HAP-1 (cell line): ENCODE measurements around the gene ARHGAP36.

Source experiments
- DNase-seq, 2 experiments: peaks; one replicate each; pipeline ENCODE4 v3.0.0-alpha.2; 2016 to 2020; ENCODE audit warnings: low spot score in 2 of 2
- H3K27me3 ChIP-seq: fragments of 250-450 bp; sonication (Bioruptor Pico); 2 replicates; pipeline ENCODE4 v1.5.1; 2020; ENCODE audit warnings: low read depth, mild to moderate bottlenecking, moderate library complexity
- H3K36me3 ChIP-seq: fragments of 250-450 bp; sonication (Bioruptor Pico); replicated peaks from 2 replicates; pipeline ENCODE4 v1.5.1; 2020; ENCODE audit warnings: mild to moderate bottlenecking
- H3K4me1 ChIP-seq: fragments of 250-450 bp; sonication (Bioruptor Pico); 2 replicates; pipeline ENCODE4 v1.5.1; 2020; ENCODE audit warnings: mild to moderate bottlenecking
- H3K4me3 ChIP-seq: fragments of 250-450 bp; sonication (Bioruptor Pico); 2 replicates; pipeline ENCODE4 v1.5.1; 2020; ENCODE audit warnings: mild to moderate bottlenecking, moderate library complexity
- H3K9me3 ChIP-seq: fragments of 250-450 bp; sonication (Bioruptor Pico); 2 replicates; pipeline ENCODE4 v1.5.1; 2020; ENCODE audit warnings: mild to moderate bottlenecking, moderate library complexity
- in situ Hi-C: fragments of 300-500 bp; cut with MboI; formaldehyde crosslinking; loops from 3 replicates; pipeline ENCODE4 v1.14.3; 2020; ENCODE audit warnings: low sequenced_read_pairs, inconsistent platforms, mixed read lengths

Gene ARHGAP36

GRCh38 chrX:131058136-131058868 lies at the start of gene ARHGAP36:
TSS of gene ARHGAP36 (plus strand) at chrX:131058346. CDS start at chrX:131081666, 23,320 bp downstream.
- H3K4me1 ChIP-seq, result no peaks in the 10 kb centered on the region
- no peaks in the 10 kb centered on the region for H3K27me3 ChIP-seq
- in situ Hi-C loops, result no loop called here
- peak in 1 of 2 experiments; percentile 63 for DNase-seq
- H3K4me3 ChIP-seq, result peak within 1 kb of the TSS; percentile 19; the same call in 1 of the 2 replicates
- H3K36me3 ChIP-seq, result no peaks in the 10 kb centered on the region
- no peaks in the 10 kb centered on the region for H3K9me3 ChIP-seq

DNA sequence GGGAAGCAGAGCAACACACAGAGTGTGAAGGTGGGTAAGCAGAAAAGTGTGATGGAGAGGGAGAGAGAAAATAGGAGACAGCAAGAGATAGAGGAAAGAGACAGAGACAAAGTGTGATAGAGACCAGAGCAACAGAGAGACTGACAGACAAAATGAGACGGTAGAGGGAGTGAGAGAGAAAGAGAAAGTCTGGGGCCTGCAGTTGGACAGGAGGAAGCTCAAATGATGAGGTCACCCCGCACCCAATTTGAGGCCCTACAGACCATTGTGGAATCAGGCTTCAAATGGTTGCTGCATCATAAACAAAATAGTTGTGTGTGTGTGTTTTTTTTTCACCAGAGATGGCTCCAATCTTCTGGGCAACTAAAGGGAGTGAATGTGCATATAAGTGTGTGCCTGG lies 48.0 kb upstream of the ARHGAP36 start:
- Histone ChIP-seq H3K9me3 (no peaks in the 10 kb centered on the region), H3K36me3 (no peaks in the 10 kb centered on the region), H3K4me1 (no peaks in the 10 kb centered on the region), H3K4me3 (no peak overlapping the region), H3K27me3 (peaks cover 4% of the 10 kb centered on the region; the same call in 1 of the 2 replicates)
- in situ Hi-C loops, result no loop called here
- no peak for DNase-seq

DNA sequence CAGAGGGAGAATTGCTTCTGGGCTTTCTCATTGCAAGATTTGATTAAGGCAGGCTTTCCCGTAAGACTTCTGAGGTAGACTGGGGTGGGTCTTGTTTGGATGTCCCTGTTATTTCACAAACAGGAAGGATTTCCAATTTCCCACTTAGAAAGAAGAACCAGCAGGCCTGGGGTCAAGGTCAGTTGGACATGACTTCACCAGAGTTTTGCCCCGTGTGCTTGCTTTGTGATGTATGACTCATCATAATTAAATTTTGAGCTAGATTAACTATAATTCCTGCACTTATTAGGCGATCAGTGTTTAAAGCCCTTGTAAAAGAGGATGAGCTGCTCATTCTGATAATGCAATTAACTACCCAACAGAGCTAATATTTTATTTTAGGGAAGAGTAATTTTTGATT lies 32.8 kb upstream of the ARHGAP36 start:
- no peaks in the 10 kb centered on the region for H3K36me3 ChIP-seq
- H3K4me3 ChIP-seq, result no peak overlapping the region
- in situ Hi-C loops, result no loop called here
- H3K4me1 ChIP-seq, result no peaks in the 10 kb centered on the region
- DNase-seq, result no peak
- no peaks in the 10 kb centered on the region; the same call in 1 of the 2 replicates for H3K9me3 ChIP-seq
- peaks cover 3% of the 10 kb centered on the region; the same call in 1 of the 2 replicates for H3K27me3 ChIP-seq

GRCh38 chrX:131032354-131033230 lies 25.6 kb upstream of the ARHGAP36 start:
- in situ Hi-C loops, result no loop called here
- DNase-seq, result no peak
- Histone ChIP-seq H3K4me3 (no peak overlapping the region), H3K27me3 (no peaks in the 10 kb centered on the region), H3K9me3 (no peaks in the 10 kb centered on the region; the same call in 1 of the 2 replicates), H3K36me3 (no peaks in the 10 kb centered on the region), H3K4me1 (no peaks in the 10 kb centered on the region)

DNA sequence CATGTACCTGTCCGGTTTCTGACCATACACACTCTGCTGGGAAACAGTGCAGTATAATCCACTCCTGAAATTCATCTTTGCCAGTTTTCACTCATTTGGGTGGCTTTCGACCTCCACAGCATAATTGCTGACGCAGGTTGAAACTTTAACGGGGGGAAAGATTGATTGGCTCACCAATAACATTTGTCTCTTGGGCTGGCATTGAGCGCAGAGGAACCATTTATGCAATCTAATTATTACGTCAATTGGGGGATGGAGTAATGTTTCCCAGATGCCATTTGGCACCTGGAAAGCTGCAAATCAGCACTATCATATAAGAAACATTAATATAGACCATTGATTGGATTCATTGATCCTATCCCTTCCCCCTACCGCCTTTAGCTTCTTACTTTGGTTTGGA lies 24.1 kb upstream of the ARHGAP36 start:
- Histone ChIP-seq H3K27me3 (no peaks in the 10 kb centered on the region), H3K4me1 (no peaks in the 10 kb centered on the region), H3K36me3 (no peaks in the 10 kb centered on the region), H3K4me3 (no peak overlapping the region), H3K9me3 (no peaks in the 10 kb centered on the region; the same call in 1 of the 2 replicates)
- in situ Hi-C loops, result no loop called here
- DNase-seq, result no peak

DNA sequence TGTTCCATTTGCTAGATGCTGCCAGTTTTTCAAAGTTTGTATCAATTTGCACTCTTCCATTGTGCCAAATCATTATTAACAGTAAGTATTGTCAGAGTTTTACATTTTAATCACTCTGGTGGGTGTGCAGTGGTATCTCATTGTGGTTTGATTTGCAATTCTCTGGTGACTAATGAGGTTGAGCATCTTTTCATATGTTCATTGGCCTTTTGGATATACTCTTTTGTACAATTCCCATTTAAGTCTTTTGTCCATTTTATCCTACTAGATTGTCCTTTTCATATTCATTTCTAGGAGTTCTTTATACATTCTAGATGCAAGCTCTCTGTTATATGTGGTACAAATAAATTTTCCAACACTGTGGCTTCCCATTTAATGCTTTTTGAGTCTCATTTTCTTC lies 17.4 kb upstream of the ARHGAP36 start:
- in situ Hi-C loops, result no loop called here
- H3K4me1 ChIP-seq, result peaks cover 23% of the 10 kb centered on the region
- no peaks in the 10 kb centered on the region for H3K27me3 ChIP-seq
- H3K9me3 ChIP-seq, result no peaks in the 10 kb centered on the region
- DNase-seq, result peak; percentile 30 to 97
- no peaks in the 10 kb centered on the region; the same call in 1 of the 2 replicates for H3K36me3 ChIP-seq
- H3K4me3 ChIP-seq, result no peak overlapping the region

- no peaks in the 10 kb centered on the region for H3K27me3 ChIP-seq
- H3K9me3 ChIP-seq, result no peaks in the 10 kb centered on the region
- H3K36me3 ChIP-seq, result no peaks in the 10 kb centered on the region; the same call in 1 of the 2 replicates
- in situ Hi-C loops, result no loop called here
- DNase-seq, result no peak
- H3K4me3 ChIP-seq, result no peak overlapping the region
- H3K4me1 ChIP-seq, result peaks cover 28% of the 10 kb centered on the region
Observed at GRCh38 chrX:131041667-131042066, 16.5 kb upstream of the ARHGAP36 start.

- peaks cover 38% of the 10 kb centered on the region for H3K4me1 ChIP-seq
- H3K4me3 ChIP-seq, result no peak overlapping the region
- no peaks in the 10 kb centered on the region for H3K27me3 ChIP-seq
- no peaks in the 10 kb centered on the region for H3K36me3 ChIP-seq
- peak; percentile 70 to 94 for DNase-seq
- H3K9me3 ChIP-seq, result no peaks in the 10 kb centered on the region
- in situ Hi-C loops, result no loop called here
Observed at GRCh38 chrX:131045726-131046125, 12.4 kb upstream of the ARHGAP36 start.

- peak; percentile 54 to 58 for DNase-seq
- no peaks in the 10 kb centered on the region for H3K27me3 ChIP-seq
- no peaks in the 10 kb centered on the region for H3K9me3 ChIP-seq
- no peak overlapping the region for H3K4me3 ChIP-seq
- H3K36me3 ChIP-seq, result no peaks in the 10 kb centered on the region
- in situ Hi-C loops, result no loop called here
- H3K4me1 ChIP-seq, result peaks cover 31% of the 10 kb centered on the region
Observed at GRCh38 chrX:131046596-131046995, 11.6 kb upstream of the ARHGAP36 start.

DNA sequence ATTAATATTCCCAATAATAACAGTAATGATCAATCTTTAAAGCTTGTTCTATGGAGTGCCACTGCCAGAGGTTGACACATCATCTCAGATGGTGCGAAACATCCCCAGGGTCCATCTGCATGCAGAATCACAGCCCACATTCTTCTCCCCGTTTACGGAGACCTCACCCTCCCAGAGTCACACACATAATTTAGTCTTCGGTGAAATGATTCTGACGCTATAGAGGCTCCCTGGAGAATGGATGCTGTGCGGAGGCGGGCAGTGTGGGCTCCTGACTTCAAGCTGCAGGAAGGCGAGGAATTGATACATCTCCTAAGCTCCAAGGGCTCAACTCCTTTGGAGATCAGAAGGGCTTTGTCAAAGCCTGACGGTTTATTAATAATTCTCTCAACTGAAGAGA lies 11.0 kb upstream of the ARHGAP36 start:
- Histone ChIP-seq H3K9me3 (no peaks in the 10 kb centered on the region), H3K27me3 (no peaks in the 10 kb centered on the region), H3K36me3 (no peaks in the 10 kb centered on the region), H3K4me3 (no peak overlapping the region), H3K4me1 (peaks cover 25% of the 10 kb centered on the region)
- in situ Hi-C loops, result no loop called here
- no peak for DNase-seq

DNA sequence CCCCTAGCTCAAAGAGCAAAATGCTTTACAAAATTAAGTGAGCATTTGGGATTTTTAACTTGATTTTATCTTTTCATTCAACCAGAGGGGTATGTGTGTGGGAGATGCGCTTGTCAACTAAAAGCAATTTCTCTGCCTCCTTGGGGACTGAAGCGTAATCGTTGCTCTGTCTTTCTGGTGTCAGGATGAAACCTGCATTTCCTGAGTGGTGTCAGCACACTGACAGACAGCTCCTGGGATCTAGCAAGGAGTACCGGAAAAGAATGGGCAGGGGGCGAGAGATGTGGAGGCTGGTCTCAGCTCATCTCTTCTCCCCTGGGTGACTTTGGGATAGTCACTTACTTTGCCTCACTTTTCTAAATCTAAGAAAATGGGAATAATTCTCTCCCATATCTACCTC lies 5.1 kb upstream of the ARHGAP36 start:
- no peaks in the 10 kb centered on the region for H3K36me3 ChIP-seq
- H3K9me3 ChIP-seq, result no peaks in the 10 kb centered on the region
- H3K4me1 ChIP-seq, result peaks cover 2% of the 10 kb centered on the region
- in situ Hi-C loops, result no loop called here
- no peak for DNase-seq
- no peaks in the 10 kb centered on the region for H3K27me3 ChIP-seq
- no peak overlapping the region for H3K4me3 ChIP-seq

- Histone ChIP-seq H3K9me3 (no peaks in the 10 kb centered on the region), H3K4me1 (no peaks in the 10 kb centered on the region), H3K4me3 (no peak overlapping the region), H3K27me3 (no peaks in the 10 kb centered on the region), H3K36me3 (no peaks in the 10 kb centered on the region)
- no peak for DNase-seq
- in situ Hi-C loops, result no loop called here
Observed at GRCh38 chrX:131054906-131055305, 3.2 kb upstream of the ARHGAP36 start.

- Histone ChIP-seq H3K9me3 (no peaks in the 10 kb centered on the region), H3K27me3 (no peaks in the 10 kb centered on the region), H3K36me3 (no peaks in the 10 kb centered on the region), H3K4me1 (no peaks in the 10 kb centered on the region), H3K4me3 (no peak overlapping the region)
- in situ Hi-C loops, result no loop called here
- no peak for DNase-seq
Observed at GRCh38 chrX:131057706-131058105, 440 bp upstream of the ARHGAP36 start.

GRCh38 chrX:131059246-131059645 lies 1.1 kb downstream of the ARHGAP36 start:
- Histone ChIP-seq H3K4me3 (no peak overlapping the region), H3K9me3 (no peaks in the 10 kb centered on the region), H3K36me3 (no peaks in the 10 kb centered on the region), H3K4me1 (no peaks in the 10 kb centered on the region), H3K27me3 (no peaks in the 10 kb centered on the region)
- DNase-seq, result no peak
- in situ Hi-C loops, result no loop called here
